Measurements from ENCODE around the gene PTPRF.
"Not testable (repeated sequence)": the region's sequence is repeated elsewhere in the genome, so short reads cannot be mapped to it uniquely, and the experiment has no call there.

Gene PTPRF

DNA sequence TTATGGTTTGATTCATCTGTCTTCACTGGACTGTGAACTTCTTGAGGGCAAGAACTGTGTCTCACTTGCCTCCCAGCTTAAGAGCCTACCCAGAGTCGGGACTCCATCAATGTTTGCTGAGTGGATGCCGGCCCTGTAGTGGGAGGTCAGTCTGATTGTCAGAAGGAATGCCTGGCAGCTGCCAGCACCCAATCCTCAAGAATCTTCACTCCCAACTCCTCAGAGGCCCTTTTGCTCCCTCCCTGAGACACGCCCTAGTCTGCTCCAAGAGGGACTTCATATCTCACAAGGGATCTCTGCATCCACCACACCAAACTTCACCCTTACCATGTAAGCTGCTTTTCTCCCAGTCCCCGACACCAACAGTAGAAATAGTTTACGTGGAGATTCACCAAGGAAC is 104.0 kb downstream of the PTPRF start:
- DNase-seq (ENCODE audit: low spot score) = no peak

GRCh38 chr1:43636006-43636641 is 105.4 kb downstream of the PTPRF start:
- no peak for DNase-seq (ENCODE audit: low spot score)

GRCh38 chr1:43637267-43637666 is 106.6 kb downstream of the PTPRF start:
- DNase-seq (ENCODE audit: low spot score) = no peak

GRCh38 chr1:43638381-43638780 is 107.7 kb downstream of the PTPRF start:
- not testable (repeated sequence) for DNase-seq (ENCODE audit: low spot score)

- no peak for DNase-seq (ENCODE audit: low spot score)
Measured at GRCh38 chr1:43639976-43640794, 109.5 kb downstream of the PTPRF start.

DNA sequence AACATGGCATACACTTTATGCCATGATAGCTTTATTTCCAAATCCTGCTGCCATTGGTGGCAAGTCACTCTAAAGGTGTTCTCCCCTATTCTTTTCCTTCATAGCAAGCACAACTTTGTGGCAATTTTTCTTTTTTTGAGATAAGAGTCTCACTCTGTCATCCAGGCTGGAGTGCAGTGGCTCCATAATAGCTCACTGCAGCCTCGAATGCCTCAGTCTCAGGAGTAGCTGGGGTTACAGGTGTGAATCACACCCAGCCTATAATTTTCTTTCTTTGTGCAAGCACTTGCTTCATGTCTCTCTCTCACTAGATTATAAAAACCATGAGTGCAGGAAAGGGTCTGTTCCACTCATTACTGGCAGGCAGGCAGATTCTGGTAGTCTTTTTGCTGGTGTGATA is 113.9 kb downstream of the PTPRF start:
- no peak for DNase-seq (ENCODE audit: low spot score)

DNA sequence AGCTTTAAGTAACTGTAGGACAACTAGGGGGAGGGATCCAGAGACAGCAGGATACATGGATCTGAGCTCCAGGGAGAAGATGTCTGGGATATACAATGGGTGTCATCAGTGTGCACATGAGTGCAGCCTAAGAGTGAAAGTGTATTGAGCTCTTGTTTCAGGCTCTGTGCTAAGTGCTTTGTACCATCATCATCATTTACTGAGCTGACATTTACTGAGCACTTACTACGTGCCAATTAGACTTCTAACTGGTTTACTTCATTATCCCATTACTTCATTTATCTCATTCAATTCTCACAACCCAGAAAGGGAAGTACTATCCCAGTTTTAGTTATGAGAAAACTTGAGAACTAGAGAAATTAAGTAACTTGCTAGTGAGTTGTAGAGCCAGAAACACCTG is 114.8 kb downstream of the PTPRF start:
- no peak for DNase-seq (ENCODE audit: low spot score)

GRCh38 chr1:43647331-43647730 is 116.6 kb downstream of the PTPRF start:
- not testable (repeated sequence) for DNase-seq (ENCODE audit: low spot score)

GRCh38 chr1:43648221-43648847 is 117.7 kb downstream of the PTPRF start:
- DNase-seq (ENCODE audit: low spot score) = no peak

DNA sequence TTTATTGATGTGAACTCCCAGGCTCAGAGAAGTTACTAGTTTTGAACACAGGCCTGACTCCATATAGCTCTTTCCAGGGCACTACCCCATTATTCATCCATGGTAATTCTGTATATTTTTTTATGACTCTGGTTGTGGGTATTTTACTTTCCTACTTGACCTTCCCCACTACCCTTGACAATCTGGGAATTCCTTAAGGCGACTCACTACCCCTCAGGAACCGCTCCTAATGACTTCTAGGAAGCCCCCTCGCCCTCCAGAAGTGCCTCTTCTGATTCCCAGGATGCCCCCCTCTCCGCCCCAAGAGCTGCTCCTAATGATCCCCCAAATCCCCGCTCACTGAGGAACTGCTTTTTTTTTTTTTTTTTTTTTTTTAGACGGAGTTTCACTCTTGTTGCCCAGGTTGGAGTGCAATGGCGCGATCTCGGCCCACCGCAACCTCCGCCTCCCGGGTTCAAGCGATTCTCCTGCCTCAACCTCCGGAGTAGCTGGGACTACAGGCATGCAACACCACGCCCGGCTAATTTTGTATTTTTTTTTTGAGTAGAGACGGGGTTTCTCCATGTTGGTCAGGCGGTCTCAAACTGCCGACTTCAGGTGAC is 118.3 kb downstream of the PTPRF start:
- DNase-seq (ENCODE audit: low spot score) = no peak

- DNase-seq (ENCODE audit: low spot score) = peak; percentile 99
Measured at GRCh38 chr1:43650310-43651085, 119.8 kb downstream of the PTPRF start.

DNA sequence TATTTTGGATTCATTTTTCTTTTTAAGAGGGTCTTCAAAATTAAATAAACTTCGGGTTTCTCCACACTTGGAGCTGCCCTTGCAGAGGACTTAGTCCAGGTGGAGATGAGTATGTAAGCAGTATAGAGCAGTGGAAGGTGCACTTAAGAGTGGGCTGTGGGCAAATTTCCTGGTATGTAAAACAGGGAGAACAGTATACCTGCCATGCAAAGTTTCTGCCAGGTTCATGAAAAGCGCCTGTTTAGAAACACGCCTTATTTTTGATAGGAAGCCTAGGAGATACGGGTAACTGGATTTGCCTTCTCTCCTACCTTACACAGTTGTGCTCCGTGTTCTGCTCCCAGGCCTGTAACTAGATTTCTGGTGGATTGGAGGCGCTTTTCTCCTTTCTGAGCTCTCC is 120.5 kb downstream of the PTPRF start:
- no peak for DNase-seq (ENCODE audit: low spot score)

- DNase-seq (ENCODE audit: low spot score) = no peak
Measured at GRCh38 chr1:43651902-43652301, 121.2 kb downstream of the PTPRF start.

GRCh38 chr1:43653339-43653738 is 122.7 kb downstream of the PTPRF start:
- no peak for DNase-seq (ENCODE audit: low spot score)

- no peak for DNase-seq (ENCODE audit: low spot score)
Measured at GRCh38 chr1:43653893-43654292, 123.2 kb downstream of the PTPRF start.

- no peak for DNase-seq (ENCODE audit: low spot score)
Measured at GRCh38 chr1:43655953-43656352, 125.3 kb downstream of the PTPRF start.

GRCh38 chr1:43659212-43660166 is 128.8 kb downstream of the PTPRF start:
- DNase-seq (ENCODE audit: low spot score) = no peak

GRCh38 chr1:43660355-43660754 is 129.7 kb downstream of the PTPRF start:
- DNase-seq (ENCODE audit: low spot score) = no peak

- DNase-seq (ENCODE audit: low spot score) = no peak
Measured at GRCh38 chr1:43664369-43664768, 133.7 kb downstream of the PTPRF start.

- no peak for DNase-seq (ENCODE audit: low spot score)
Measured at GRCh38 chr1:43666608-43667007, 135.9 kb downstream of the PTPRF start.

DNA sequence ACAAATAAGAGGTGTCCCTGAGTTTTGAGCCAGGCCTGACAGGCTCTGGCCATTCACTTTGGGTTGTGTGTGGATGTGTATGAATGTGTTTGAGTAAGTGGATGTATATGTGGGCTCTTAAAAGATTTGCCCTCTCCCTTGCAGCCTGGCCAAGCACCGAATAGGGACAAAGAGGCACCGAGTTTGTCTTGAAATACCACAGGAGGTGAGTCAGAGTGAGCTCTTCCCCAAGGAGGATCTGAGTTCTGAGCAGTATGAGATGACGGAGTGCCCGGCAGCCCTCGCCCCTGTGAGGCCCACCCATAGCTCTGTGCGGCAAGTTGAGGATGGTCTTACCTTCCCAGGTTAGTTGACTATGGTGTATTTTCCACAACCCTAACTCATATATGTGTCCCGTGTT is 138.3 kb downstream of the PTPRF start:
- DNase-seq (ENCODE audit: low spot score) = no peak
